Brain microvascular endothelial cell (primary cell): ENCODE data around the gene UBQLN4.

Source experiments
- DNase-seq: peaks from one replicate; pipeline ENCODE4 v3.0.0-alpha.2; 2020
- H3K27ac ChIP-seq: fragments of 250-450 bp; sonication (Bioruptor Pico); 2 replicates; pipeline ENCODE4 v1.5.1; 2020; ENCODE audit warnings: mild to moderate bottlenecking, moderate library complexity
- H3K27me3 ChIP-seq: fragments of 250-450 bp; sonication (Bioruptor Pico); replicated peaks from 2 replicates; pipeline ENCODE4 v1.5.1; 2020; ENCODE audit warnings: mild to moderate bottlenecking
- H3K36me3 ChIP-seq: fragments of 250-450 bp; sonication (Bioruptor Pico); replicated peaks from 2 replicates; pipeline ENCODE4 v1.5.1; 2020; ENCODE audit warnings: mild to moderate bottlenecking
- H3K4me3 ChIP-seq: 2 replicates; pipeline ENCODE4 v1.5.1; 2011; ENCODE audit warnings: low read depth, mild to moderate bottlenecking, control low read depth, low read length, moderate library complexity
- in situ Hi-C: cut with HindIII; loops from 2 replicates; pipeline ENCODE4 v1.10.0; 2017; ENCODE audit warnings: low sequenced_read_pairs, low pct_ligation_motif_present
- TF ChIP-seq, protein P1 (sequence below): IDR thresholded peaks from 2 replicates; pipeline ENCODE4 v1.5.1; 2011; ENCODE audit warnings: low read depth, mild to moderate bottlenecking, moderate library complexity, low read length, control low read depth, inconsistent platforms; ENCODE audit errors: missing control alignments

Gene UBQLN4

DNA sequence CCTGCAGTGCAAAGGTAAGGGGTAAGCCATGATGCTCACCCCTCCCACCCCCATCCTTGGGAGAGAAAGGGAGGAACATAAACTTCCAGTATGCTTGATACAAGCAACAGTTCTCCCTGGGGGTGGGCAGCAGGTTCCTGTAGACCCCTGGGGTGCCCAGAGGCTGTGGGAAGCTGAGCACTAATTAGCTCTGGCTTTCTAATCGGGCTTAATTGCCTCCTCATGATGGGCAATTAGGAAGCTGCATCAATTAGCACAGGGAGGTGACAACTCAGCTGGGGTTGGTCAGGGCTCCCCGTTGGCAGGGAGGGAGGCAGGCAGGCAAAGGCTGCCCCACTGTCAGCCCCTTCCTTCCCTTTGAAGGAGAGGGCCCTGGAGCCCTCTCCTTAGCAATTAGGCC lies 45.2 kb upstream of the UBQLN4 start:
- TF ChIP-seq, protein P1, sequence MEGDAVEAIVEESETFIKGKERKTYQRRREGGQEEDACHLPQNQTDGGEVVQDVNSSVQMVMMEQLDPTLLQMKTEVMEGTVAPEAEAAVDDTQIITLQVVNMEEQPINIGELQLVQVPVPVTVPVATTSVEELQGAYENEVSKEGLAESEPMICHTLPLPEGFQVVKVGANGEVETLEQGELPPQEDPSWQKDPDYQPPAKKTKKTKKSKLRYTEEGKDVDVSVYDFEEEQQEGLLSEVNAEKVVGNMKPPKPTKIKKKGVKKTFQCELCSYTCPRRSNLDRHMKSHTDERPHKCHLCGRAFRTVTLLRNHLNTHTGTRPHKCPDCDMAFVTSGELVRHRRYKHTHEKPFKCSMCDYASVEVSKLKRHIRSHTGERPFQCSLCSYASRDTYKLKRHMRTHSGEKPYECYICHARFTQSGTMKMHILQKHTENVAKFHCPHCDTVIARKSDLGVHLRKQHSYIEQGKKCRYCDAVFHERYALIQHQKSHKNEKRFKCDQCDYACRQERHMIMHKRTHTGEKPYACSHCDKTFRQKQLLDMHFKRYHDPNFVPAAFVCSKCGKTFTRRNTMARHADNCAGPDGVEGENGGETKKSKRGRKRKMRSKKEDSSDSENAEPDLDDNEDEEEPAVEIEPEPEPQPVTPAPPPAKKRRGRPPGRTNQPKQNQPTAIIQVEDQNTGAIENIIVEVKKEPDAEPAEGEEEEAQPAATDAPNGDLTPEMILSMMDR = no peak
- no peaks in the 10 kb centered on the region for H3K36me3 ChIP-seq
- in situ Hi-C loops = no loop called here
- no peak overlapping the region for H3K27ac ChIP-seq
- H3K27me3 ChIP-seq = no peaks in the 10 kb centered on the region
- DNase-seq = no peak
- no peak overlapping the region for H3K4me3 ChIP-seq

DNA sequence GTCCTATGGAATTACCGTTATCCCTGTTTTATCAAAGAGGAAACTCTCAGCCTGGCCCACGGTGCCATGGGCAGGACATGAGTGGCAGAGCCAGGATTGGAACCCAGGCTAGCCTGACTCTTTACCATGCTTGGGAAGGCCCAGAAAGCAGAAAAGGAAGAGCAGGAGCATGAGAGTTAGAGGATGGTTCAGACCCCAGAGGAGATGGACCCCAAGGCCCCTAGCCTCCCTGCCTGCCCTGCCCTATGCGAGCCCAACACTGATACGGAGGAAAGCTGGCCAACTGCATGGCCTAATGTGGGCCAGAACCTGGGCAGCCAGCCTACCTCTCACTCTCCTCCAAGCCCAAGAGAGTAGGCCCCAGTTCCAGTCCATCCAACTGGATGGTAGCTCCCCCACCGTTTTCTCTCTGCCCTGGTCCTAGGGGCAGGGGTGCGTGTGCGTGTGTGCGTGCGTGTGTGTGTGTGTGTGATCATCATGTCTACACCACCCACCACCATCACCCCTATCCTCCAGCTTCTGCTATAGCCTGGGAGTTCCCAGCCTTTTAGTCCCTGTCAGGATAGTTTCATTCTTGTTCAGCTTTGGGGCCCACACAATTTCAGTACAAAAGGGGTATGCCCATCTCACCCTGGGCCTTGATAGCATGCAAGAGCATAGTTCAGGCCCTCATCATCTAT lies 44.0 kb upstream of the UBQLN4 start:
- TF ChIP-seq, protein P1 = no peak
- no peak for DNase-seq
- H3K36me3 ChIP-seq = no peaks in the 10 kb centered on the region
- no peaks in the 10 kb centered on the region for H3K27me3 ChIP-seq
- H3K27ac ChIP-seq = peak overlapping the region; percentile 83
- in situ Hi-C loops = no loop called here
- no peak overlapping the region for H3K4me3 ChIP-seq

DNA sequence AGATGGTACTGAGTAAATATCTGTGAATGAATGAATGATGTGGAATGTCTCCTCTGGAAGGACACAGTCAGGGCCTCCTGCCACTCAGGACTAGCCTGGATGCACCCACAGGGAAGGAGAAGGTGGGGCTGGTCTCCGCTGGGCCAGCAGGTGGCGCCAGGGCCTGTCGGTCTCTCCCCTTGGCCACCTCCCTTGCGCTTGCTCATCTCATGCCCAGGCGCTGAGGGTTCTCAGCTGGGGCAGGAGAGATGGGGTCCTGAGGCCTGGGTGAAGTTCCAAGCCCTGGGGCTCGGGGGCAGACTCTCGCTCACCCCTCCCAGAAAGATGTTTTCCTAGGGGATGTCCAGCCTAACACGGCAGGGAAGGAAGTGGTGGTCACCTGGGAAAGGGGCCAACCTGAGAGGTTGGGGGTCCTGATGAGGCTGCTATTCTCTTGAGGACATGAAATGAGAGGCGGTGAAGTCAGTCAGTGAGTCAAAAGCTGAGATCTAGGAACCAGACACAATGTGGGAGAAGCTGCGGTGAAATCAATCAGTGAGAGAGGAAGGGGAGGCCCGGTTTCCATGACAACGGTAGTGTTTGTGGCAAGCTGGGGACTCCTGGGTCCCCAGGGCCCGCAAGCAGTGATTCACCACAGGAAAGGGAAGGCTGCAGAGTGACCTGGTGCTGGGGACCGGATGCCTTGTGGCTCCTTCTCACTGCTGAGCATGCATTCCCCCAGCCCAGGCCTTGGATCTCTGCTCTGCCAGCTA lies 43.2 kb upstream of the UBQLN4 start:
- peak; percentile 86 for DNase-seq
- Histone ChIP-seq H3K36me3 (no peaks in the 10 kb centered on the region), H3K4me3 (no peak overlapping the region), H3K27ac (peak overlapping the region; percentile 83), H3K27me3 (no peaks in the 10 kb centered on the region)
- TF ChIP-seq, protein P1 = peak; percentile 99
- in situ Hi-C loops = no loop called here

DNA sequence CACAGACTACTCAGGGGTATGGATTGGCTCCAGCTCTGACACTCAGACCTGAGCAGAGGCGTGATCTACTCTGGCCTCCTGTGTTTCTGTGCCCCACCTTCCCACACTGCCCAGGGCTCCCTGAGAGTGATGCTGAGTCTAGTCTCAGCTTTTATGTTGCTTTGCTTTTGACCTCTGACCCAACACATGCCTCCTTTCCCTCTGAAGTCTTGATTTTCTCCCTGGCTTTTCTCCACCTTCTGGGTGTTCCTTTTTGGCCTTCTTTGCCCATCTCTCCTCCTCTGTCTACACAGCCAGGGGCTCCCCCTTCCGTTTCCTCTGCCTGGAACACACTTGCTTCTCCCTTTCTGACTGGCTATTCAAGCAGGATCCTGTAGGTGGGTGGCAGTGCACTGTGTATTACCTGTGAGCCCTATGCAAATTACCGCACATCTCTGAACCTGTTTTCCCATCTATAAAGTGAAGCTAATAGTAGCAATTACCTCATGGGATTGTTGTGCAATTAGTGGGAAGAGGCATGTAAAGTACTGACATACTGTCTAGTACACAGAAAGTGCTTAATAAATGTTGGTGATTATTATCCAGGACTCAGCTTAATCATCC lies 42.4 kb upstream of the UBQLN4 start:
- TF ChIP-seq, protein P1 = no peak
- no peaks in the 10 kb centered on the region for H3K27me3 ChIP-seq
- H3K36me3 ChIP-seq = no peaks in the 10 kb centered on the region
- peak overlapping the region; percentile 83 for H3K27ac ChIP-seq
- H3K4me3 ChIP-seq = no peak overlapping the region
- no peak for DNase-seq
- in situ Hi-C loops = no loop called here

DNA sequence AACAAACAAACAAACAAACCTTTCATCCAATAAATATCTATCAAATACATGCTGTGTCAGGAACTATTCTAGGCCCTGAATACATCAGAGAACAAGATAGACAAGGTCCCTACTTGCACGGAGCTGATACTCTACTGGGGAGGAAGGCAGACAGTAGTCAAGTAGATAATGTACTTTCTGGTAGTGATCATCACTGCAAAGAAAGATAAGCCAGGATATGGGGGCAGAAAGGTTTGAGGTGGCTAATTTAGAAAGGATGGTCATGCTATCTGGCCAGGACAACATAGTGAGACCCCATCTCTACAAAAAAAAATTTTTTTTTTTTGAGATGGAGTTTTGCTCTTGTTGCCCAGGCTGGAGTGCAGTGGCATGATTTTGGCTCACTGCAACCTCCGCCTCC lies 38.0 kb upstream of the UBQLN4 start:
- Histone ChIP-seq H3K27ac (no peak overlapping the region), H3K27me3 (no peaks in the 10 kb centered on the region), H3K36me3 (no peaks in the 10 kb centered on the region), H3K4me3 (no peak overlapping the region)
- no peak for DNase-seq
- in situ Hi-C loops = no loop called here
- TF ChIP-seq, protein P1 = no peak
